GM19395 (cell line): ENCODE measurements around the gene SELENOO.

ENCODE experiments used
- ATAC-seq: cut with Tn5 transposase; IDR thresholded peaks from one replicate; pipeline ENCODE4 v1.9.1; 2021; ENCODE audit warnings: mild to moderate bottlenecking, moderate library complexity; ENCODE audit not compliant: unreplicated experiment

SELENOO gene

GRCh38 chr22:50184004-50184901 lies 16.6 kb upstream of the SELENOO start:
- no peak for ATAC-seq

- ATAC-seq: no peak
These were observed 15.9 kb upstream of the SELENOO start for GRCh38 chr22:50184902-50185374.

- peak; percentile 41 for ATAC-seq
These were observed 15.3 kb upstream of the SELENOO start, which contains the start of gene TRABD for GRCh38 chr22:50185375-50186087. TRABD (plus strand) TSS chr22:50185913; CDS start chr22:50193061, 7,148 bp downstream.

- ATAC-seq: no peak
These were observed 14.6 kb upstream of the SELENOO start for GRCh38 chr22:50186181-50186714.

GRCh38 chr22:50186761-50187523 lies 13.9 kb upstream of the SELENOO start:
- ATAC-seq: no peak

- no peak for ATAC-seq
These were observed 12.5 kb upstream of the SELENOO start for GRCh38 chr22:50188356-50188755.

GRCh38 chr22:50189184-50189848 lies 11.5 kb upstream of the SELENOO start:
- ATAC-seq: no peak

- ATAC-seq: no peak
These were observed 11.0 kb upstream of the SELENOO start for GRCh38 chr22:50189849-50190181.

GRCh38 chr22:50190182-50190940 lies 10.4 kb upstream of the SELENOO start:
- ATAC-seq: peak; percentile 47

- ATAC-seq: peak; percentile 48
These were observed 9.7 kb upstream of the SELENOO start for GRCh38 chr22:50190941-50191741.

- ATAC-seq: no peak
These were observed 8.2 kb upstream of the SELENOO start for GRCh38 chr22:50192436-50193204.

- ATAC-seq: no peak
These were observed 7.2 kb upstream of the SELENOO start for GRCh38 chr22:50193621-50194020.

- ATAC-seq: no peak
These were observed 6.6 kb upstream of the SELENOO start for GRCh38 chr22:50194037-50194805.

- no peak for ATAC-seq
These were observed 4.6 kb upstream of the SELENOO start for GRCh38 chr22:50196256-50196655.

- no peak for ATAC-seq
These were observed 3.6 kb upstream of the SELENOO start for GRCh38 chr22:50197000-50197800.

- no peak for ATAC-seq
These were observed 2.8 kb upstream of the SELENOO start for GRCh38 chr22:50197856-50198623.
